IMR-90 (cell line): ENCODE results near the gene MAZ. TPM values are rescaled to one million over a fixed set of nuclear protein-coding genes. Genes with fewer than 3 reads are reported as not detected.

ENCODE experiments used
- FOS ChIP-seq: fragments of 150-350 bp; IDR thresholded peaks from 2 replicates; pipeline ENCODE4 v1.6.1; 2016; ENCODE audit warnings: low read depth, low read length
- MXI1 ChIP-seq: IDR thresholded peaks from 2 replicates; pipeline ENCODE4 v1.6.1; 2012; ENCODE audit warnings: low read depth, mild to moderate bottlenecking, low read length, moderate library complexity, borderline replicate concordance
- POLR2A ChIP-seq: IDR thresholded peaks from 2 replicates; pipeline ENCODE4 v1.6.1; 2012; ENCODE audit warnings: mild to moderate bottlenecking, low read depth, low read length
- RAD21 ChIP-seq: IDR thresholded peaks from 2 replicates; pipeline ENCODE4 v1.6.1; 2012; ENCODE audit warnings: low read length, improper control_type of control experiment
- polyA plus RNA-seq, 3 experiments: library from polyadenylated mRNA; depleted of rRNA; stranded (reverse); fragments of >200 nt; gene quantifications; 2 replicates each; pipeline ENCODE4 v1.2.3, GENCODE V29; 2012; ENCODE audit warnings: low replicate concordance in 1 of 3
- total RNA-seq: library from RNA; depleted of rRNA; stranded (reverse); fragments of >200 nt; gene quantifications from 2 replicates; pipeline ENCODE4 v1.2.3, GENCODE V29; 2012

The MAZ gene
- total and polyA plus RNA-seq, 2 of the 4 experiments (the other 2 are of a cell fraction): 113 to 138 TPM

DNA sequence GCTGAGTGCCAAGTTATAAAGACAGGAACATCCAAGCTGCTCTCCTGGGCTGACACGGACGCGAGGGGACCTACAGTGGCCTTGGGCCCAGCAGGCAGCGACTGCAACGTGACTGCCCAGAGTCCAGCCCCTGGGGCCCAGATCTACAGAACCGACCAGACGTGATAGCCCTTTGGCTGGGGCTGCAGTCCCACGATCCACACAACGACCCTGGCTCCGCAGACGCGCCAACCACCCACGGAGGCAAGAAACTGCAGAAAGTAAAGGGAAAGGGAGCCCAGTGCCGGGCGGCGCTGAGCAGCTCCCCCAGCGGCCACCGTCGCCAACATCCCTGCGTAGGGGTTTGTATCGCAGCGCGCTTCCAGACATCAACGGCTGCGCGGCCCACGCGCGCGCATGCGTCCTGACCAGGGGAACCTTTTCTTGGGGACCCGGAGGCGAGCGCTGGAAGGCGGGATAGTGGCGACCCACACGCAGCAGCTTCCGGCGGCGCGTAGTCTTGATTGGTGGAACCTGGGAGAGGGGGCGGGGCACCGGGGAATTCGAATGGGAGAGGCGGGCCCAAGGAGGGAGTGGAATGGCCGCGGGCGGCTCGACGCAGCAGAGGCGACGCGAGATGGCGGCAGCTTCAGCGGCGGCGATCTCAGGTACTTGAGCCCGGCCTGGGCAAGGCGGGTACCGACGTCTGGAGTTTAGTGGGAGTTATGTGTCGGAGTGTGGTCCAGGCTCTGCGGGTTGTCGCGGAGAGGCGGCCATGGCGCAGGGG lies 16.0 kb upstream of the MAZ start, which contains the start of gene KIF22 (continued):
- TF ChIP-seq FOS (0 out of 2 replicates have a peak, but pooled peaks have one; percentile 21), RAD21 (peak; percentile 62), MXI1 (peak; percentile 95), POLR2A (peak; percentile 52; the same call in 1 of the 2 replicates)
